Measurements from ENCODE around the gene LURAP1L.

LURAP1L gene

DNA sequence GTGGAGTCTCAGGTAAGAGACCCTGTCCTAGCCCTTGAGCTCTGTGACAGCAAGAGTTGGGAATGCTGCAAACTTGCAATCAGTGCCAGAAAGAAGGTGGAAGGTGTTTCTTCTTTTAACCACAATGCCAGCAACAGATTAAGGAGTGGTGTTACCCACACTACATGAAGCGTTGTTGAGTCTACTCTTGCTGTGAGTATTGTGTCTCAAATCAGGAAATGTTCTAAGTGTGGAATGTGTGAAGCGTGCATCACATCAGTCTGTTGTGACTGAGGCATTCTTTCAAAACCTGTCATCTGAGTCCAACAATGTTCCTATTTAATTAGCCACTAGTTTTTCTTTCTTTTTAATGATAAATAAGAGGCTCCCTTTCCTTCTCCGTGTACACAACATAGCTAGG, 2.9 kb upstream of the LURAP1L start:
- no peak for DNase-seq (ENCODE audit: extremely low spot score)
- TF ChIP-seq, protein P1, sequence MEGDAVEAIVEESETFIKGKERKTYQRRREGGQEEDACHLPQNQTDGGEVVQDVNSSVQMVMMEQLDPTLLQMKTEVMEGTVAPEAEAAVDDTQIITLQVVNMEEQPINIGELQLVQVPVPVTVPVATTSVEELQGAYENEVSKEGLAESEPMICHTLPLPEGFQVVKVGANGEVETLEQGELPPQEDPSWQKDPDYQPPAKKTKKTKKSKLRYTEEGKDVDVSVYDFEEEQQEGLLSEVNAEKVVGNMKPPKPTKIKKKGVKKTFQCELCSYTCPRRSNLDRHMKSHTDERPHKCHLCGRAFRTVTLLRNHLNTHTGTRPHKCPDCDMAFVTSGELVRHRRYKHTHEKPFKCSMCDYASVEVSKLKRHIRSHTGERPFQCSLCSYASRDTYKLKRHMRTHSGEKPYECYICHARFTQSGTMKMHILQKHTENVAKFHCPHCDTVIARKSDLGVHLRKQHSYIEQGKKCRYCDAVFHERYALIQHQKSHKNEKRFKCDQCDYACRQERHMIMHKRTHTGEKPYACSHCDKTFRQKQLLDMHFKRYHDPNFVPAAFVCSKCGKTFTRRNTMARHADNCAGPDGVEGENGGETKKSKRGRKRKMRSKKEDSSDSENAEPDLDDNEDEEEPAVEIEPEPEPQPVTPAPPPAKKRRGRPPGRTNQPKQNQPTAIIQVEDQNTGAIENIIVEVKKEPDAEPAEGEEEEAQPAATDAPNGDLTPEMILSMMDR (IDR thresholded peaks at IDR 0.05; ENCODE audit: control extremely low read depth, extremely low read depth, low read depth, missing control alignments), result no peak
- POLR2A ChIA-PET, result no interaction called here
- CTCF ChIA-PET, result interaction anchor here (1.3 to 1.8 kb wide), 3 partner anchors 13 to 52 kb away, joined by 3 to 4 read pairs (median 4); no protein-coding TSS in a partner anchor

DNA sequence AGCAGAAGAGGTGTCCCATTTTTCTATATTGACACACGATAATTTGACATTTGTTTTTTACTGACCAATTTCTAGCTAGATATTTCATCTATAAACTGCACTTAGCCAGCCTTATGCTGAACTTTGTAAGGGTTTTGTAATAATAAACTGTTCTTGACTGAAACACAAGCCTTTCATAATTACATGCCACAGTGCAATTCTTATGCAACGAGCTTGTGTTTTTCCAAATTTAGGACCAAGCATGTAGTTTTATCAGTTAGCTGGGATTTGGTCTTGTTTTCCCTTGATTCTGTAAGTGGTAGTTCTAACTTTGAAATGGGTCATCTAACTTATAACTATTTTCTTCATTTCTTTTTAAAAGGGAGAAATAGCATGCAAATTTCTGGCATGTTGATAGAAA, 1.3 kb upstream of the LURAP1L start:
- ChIA-PET POLR2A (no interaction called here), CTCF (interaction anchor here (1.4 to 1.8 kb wide), 3 partner anchors 11 to 21 kb away, joined by 3 to 4 read pairs (median 4); no protein-coding TSS in a partner anchor)
- TF ChIP-seq, protein P1 (IDR thresholded peaks at IDR 0.05; ENCODE audit: control extremely low read depth, extremely low read depth, low read depth, missing control alignments), result no peak

DNA sequence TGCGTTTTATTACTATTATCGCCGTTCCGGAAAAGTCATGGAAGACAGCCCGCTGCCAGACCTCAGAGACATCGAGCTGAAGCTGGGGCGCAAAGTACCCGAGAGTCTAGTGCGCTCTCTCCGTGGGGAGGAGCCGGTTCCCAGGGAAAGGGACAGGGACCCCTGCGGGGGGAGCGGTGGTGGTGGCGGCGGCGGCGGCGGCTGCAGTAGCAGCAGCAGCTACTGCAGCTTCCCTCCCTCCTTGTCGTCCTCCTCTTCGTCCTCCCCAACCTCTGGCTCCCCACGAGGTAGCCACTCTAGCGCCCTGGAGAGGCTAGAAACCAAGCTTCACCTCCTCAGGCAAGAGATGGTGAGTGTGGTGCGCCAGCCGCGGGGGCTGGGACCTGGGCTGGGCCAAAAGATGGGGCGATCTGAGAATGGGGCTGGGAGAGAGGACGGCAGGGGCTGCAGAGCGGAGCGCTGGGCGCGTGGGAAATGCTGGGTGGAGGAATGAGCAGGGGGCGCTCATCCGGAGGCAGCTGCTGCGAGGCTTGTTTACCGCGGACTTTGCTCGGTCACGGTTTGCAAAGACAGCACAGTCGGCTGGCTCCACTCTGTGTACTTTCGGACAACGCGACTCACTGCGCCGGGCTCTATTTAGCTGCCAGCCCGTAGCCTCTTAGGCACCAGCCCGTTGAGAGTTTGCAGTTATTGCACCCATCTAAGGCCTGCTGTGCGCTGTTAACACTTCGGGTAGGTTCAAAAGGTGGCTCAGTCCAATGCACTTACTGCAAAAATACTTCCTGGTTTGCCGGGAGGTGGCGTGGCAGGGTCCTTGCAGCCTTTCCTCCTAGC, 1.1 kb downstream of the LURAP1L start:
- POLR2A ChIA-PET, result no interaction called here
- TF ChIP-seq, protein P1 (IDR thresholded peaks at IDR 0.05; ENCODE audit: control extremely low read depth, extremely low read depth, low read depth, missing control alignments), result peak; percentile 52
- peak; percentile 46 for DNase-seq (ENCODE audit: extremely low spot score)
- CTCF ChIA-PET, result interaction anchor here (0.8 to 2.7 kb wide), 19 partner anchors 9 to 313 kb away, joined by 3 to 13 read pairs (median 4); no protein-coding TSS in a partner anchor

More for the DNA sequence above, 1.3 kb upstream of the LURAP1L start:
- no peak for DNase-seq (ENCODE audit: extremely low spot score)

DNA sequence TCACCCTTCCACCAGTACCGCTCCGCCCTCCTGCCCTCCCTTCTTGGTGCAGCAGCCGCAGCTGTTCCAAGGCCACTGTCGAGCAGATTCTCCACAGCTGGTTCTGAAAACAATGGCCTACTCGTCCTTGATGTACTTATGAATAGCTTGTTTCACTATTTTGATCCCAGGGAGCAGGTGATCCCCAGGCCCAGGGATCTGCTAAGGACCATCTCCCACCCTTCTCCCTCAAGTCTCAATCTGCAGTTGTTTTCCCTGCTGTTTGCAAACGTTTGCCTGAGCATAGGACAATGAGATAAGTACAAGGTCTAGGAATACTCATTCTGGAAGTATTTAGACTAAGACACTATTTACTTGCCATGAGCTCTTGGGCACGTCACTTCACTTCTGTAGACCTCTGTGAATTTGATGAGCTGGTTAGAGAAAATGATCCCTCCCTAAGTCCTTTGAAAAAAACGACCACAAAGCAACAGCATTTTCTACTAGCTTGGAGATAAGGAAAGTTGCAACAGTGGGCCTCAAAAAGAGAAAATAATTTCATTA, 1.8 kb downstream of the LURAP1L start:
- DNase-seq (ENCODE audit: extremely low spot score), result no peak
- ChIA-PET CTCF (interaction anchor here (0.8 to 2.7 kb wide), 16 partner anchors 9 to 312 kb away, joined by 3 to 13 read pairs (median 5); no protein-coding TSS in a partner anchor), POLR2A (no interaction called here)
- TF ChIP-seq, protein P1 (IDR thresholded peaks at IDR 0.05; ENCODE audit: control extremely low read depth, extremely low read depth, low read depth, missing control alignments), result no peak

DNA sequence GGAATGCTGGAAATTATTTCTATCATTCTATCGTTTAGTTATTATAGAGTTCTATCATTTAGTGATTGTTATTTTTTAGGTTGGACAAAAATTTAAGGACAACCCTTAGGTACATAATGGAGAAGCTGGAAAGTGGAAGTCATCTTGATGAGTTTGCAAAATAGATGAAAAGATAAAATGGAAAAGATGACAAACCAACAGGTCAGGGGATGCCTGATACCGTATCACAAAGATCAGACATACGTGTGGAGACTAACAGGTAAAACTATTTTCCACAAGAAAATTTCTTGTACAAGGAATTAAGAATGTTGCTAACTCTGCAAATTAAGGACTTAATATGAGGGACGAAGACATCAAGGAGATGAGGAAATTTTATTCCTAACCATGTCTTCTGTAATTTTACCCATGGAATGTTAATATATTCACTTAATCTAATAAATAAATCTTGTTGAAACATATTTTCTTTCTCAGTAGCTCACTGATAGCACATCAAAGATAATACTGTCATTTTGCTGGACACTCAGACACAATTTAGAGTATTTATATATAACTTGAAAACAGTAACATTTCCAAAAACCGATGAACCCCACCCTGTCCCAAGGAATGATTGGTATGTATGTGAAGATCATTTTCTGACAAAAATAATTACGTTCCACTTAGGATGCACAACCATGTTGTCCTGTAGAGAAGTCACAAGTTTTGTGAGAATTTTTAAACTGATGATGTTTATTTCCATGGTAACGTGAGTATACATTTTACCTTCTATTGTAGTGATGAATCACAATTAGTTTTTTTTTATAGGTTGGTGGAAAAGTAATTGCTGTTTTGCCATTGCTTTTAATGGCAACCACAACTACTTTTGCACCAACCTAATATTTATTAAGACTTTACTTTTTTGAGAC, 2.6 kb downstream of the LURAP1L start:
- TF ChIP-seq, protein P1 (IDR thresholded peaks at IDR 0.05; ENCODE audit: control extremely low read depth, extremely low read depth, low read depth, missing control alignments), result no peak
- CTCF ChIA-PET, result interaction anchor here (1.1 to 2.7 kb wide), 13 partner anchors 8 to 311 kb away, joined by 3 to 13 read pairs (median 5); no protein-coding TSS in a partner anchor

DNA sequence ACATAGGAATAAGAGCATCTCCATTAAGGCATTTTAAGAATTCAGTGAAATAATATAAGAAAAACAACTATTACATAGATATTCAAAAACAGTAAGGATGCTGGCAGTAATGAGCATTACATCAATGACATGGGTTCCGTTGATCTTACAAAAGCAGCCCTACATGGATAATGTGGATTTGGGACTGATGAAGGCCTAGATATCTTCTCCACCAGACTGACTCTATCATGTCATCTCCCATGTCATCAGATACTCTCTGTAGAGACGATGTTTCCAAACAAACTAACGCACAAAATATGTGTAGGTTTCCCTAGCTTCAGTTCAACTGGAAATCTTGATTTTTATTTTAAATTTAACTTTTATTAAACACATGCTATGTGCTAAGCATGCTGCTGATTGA, 3.6 kb downstream of the LURAP1L start:
- DNase-seq (ENCODE audit: extremely low spot score), result no peak
- CTCF ChIA-PET, result interaction anchor here (0.6 to 2.0 kb wide), 3 partner anchors 9 to 98 kb away, joined by 3 to 5 read pairs (median 4); no protein-coding TSS in a partner anchor
- POLR2A ChIA-PET, result no interaction called here
- TF ChIP-seq, protein P1 (IDR thresholded peaks at IDR 0.05; ENCODE audit: control extremely low read depth, extremely low read depth, low read depth, missing control alignments), result no peak

More for the DNA sequence above, 2.6 kb downstream of the LURAP1L start:
- no peak for DNase-seq (ENCODE audit: extremely low spot score)
- POLR2A ChIA-PET, result no interaction called here
